MCF 10A (cell line): ENCODE measurements around the gene SYCP2L. TPM values are rescaled to one million over a fixed set of nuclear protein-coding genes. Genes with fewer than 3 reads are reported as not detected.
"Not testable (repeated sequence)": the region's sequence is repeated elsewhere in the genome, so short reads cannot be mapped to it uniquely, and the experiment has no call there.

ENCODE experiments used
- BruUV-seq: library from RNA; stranded (reverse); fragments of 400-500 nt; replicated peaks from 2 replicates; lab custom pipeline; 2021; lab: Mats Ljungman, UMichigan
- CTCF ChIA-PET: fragments of 300-600 bp; sonication (Branson Sonifier 250); formaldehyde crosslinking; extraction: SDS; loops from one replicate; lab custom pipeline; 2021; ENCODE audit warnings: antibody characterized with exemption, inconsistent platforms; lab: Yijun Ruan, JAX
- POLR2A ChIA-PET: fragments of 300-600, 350-650 bp; sonication (Branson Sonifier 250); formaldehyde crosslinking; extraction: SDS; loops from one replicate; lab custom pipeline; 2020; ENCODE audit warnings: antibody characterized with exemption, inconsistent platforms; lab: Yijun Ruan, JAX
- DNase-seq: peaks from one replicate; pipeline ENCODE4 v3.0.0-alpha.2; 2018; ENCODE audit not compliant: unreplicated experiment
- H3K27ac Mint-ChIP-seq: one replicate; pipeline ENCODE4 v1.8.0; 2022; ENCODE audit warnings: mild to moderate bottlenecking, low read depth, mixed read lengths; ENCODE audit not compliant: unreplicated experiment
- H3K27me3 Mint-ChIP-seq: one replicate; pipeline ENCODE4 v1.8.0; 2022; ENCODE audit warnings: mixed read lengths; ENCODE audit not compliant: insufficient read depth, unreplicated experiment
- H3K36me3 Mint-ChIP-seq: one replicate; pipeline ENCODE4 v1.8.0; 2022; ENCODE audit warnings: mild to moderate bottlenecking, moderate library complexity, mixed read lengths; ENCODE audit not compliant: insufficient read depth, unreplicated experiment
- H3K4me1 Mint-ChIP-seq: one replicate; pipeline ENCODE4 v1.8.0; 2022; ENCODE audit warnings: mixed read lengths; ENCODE audit not compliant: insufficient read depth, unreplicated experiment
- H3K4me3 Mint-ChIP-seq: one replicate; pipeline ENCODE4 v1.8.0; 2022; ENCODE audit warnings: mild to moderate bottlenecking, moderate library complexity, mixed read lengths; ENCODE audit not compliant: unreplicated experiment
- H3K9me3 Mint-ChIP-seq: one replicate; pipeline ENCODE4 v1.8.0; 2022; ENCODE audit warnings: mixed read lengths; ENCODE audit not compliant: unreplicated experiment
- CTCF ChIP-seq: fragments of 200-600 bp; IDR thresholded peaks from one replicate; pipeline ENCODE4 v1.8.0; 2022; ENCODE audit warnings: antibody characterized with exemption, mild to moderate bottlenecking; ENCODE audit not compliant: unreplicated experiment
- intact Hi-C: fragments of 100-400 bp; cut with micrococcal nuclease; formaldehyde crosslinking; loops from 2 replicates; pipeline ENCODE4 v1.14.1; 2022
- total RNA-seq: library from RNA; stranded (reverse); gene quantifications from 2 replicates; pipeline ENCODE4 v1.2.3, GENCODE V29; 2022

SYCP2L gene
- total RNA-seq, 1 experiment from 2014 or later, result not detected

GRCh38 chr6:10883312-10884244 lies 3.3 kb upstream of the SYCP2L start:
- no peak for DNase-seq
- Mint-ChIP-seq H3K27ac (no peak overlapping the region), H3K4me3 (no peak overlapping the region), H3K9me3 (peaks cover 9% of the 10 kb centered on the region), H3K4me1 (no peaks in the 10 kb centered on the region), H3K27me3 (no peaks in the 10 kb centered on the region), H3K36me3 (no peaks in the 10 kb centered on the region)
- no TSS peak for BruUV-seq
- no peak for TF ChIP-seq CTCF
- CTCF ChIA-PET, result interaction anchor here (0.6 kb wide), 1 partner anchor 463 kb away, joined by 3 read pairs; no protein-coding TSS in a partner anchor
- POLR2A ChIA-PET, result no interaction called here
- intact Hi-C loops, result no loop called here

- BruUV-seq, result no TSS peak
- CTCF ChIA-PET, result interaction anchor here (0.6 kb wide), 1 partner anchor 462 kb away, joined by 3 read pairs; no protein-coding TSS in a partner anchor
Measured at GRCh38 chr6:10884245-10884972, 2.4 kb upstream of the SYCP2L start.

GRCh38 chr6:10886365-10886690 lies 524 bp upstream of the SYCP2L start:
- CTCF ChIA-PET, result not testable (repeated sequence)

More at GRCh38 chr6:10884245-10884972, 2.4 kb upstream of the SYCP2L start:
- no peak overlapping the region for H3K27ac Mint-ChIP-seq
- H3K36me3 Mint-ChIP-seq, result no peaks in the 10 kb centered on the region
- no peak for DNase-seq
- H3K9me3 Mint-ChIP-seq, result peaks cover 9% of the 10 kb centered on the region
- H3K27me3 Mint-ChIP-seq, result no peaks in the 10 kb centered on the region
- POLR2A ChIA-PET, result no interaction called here
- no peak for TF ChIP-seq CTCF
- no peaks in the 10 kb centered on the region for H3K4me1 Mint-ChIP-seq
- intact Hi-C loops, result no loop called here
- no peak overlapping the region for H3K4me3 Mint-ChIP-seq

GRCh38 chr6:10890151-10890550 lies 3.3 kb downstream of the SYCP2L start:
- Mint-ChIP-seq H3K36me3 (no peaks in the 10 kb centered on the region), H3K4me3 (no peak overlapping the region), H3K9me3 (peaks cover 23% of the 10 kb centered on the region), H3K27me3 (no peaks in the 10 kb centered on the region), H3K4me1 (no peaks in the 10 kb centered on the region), H3K27ac (no peak overlapping the region)
- DNase-seq, result no peak
- ChIA-PET POLR2A (no interaction called here), CTCF (no interaction called here)
- intact Hi-C loops, result no loop called here
- BruUV-seq, result no TSS peak
- TF ChIP-seq CTCF, result no peak

More at GRCh38 chr6:10886365-10886690, 524 bp upstream of the SYCP2L start:
- DNase-seq, H3K4me3 Mint-ChIP-seq, intact Hi-C loops, BruUV-seq, H3K27ac Mint-ChIP-seq, POLR2A ChIA-PET, H3K4me1 Mint-ChIP-seq, H3K27me3 Mint-ChIP-seq, H3K36me3 Mint-ChIP-seq: not testable (repeated sequence)
- peaks cover 23% of the 10 kb centered on the region for H3K9me3 Mint-ChIP-seq
